Activated CD4-positive, alpha-beta memory T cell treated with anti-CD3 and anti-CD28 coated beads, Interleukin-2, amount 10 ng/mL, durations not matched to agents 7 days and 5 days (primary cell): ENCODE measurements around the gene ZMYND10. TPM values are rescaled to one million over a fixed set of nuclear protein-coding genes. Genes with fewer than 3 reads are reported as not detected.
A peak's percentile ranks its signal among the peaks of the same experiment; 100 is the strongest.

Experiments used
- CTCF ChIA-PET: fragments of 350-600 bp; sonication (Branson Sonifier 250); formaldehyde crosslinking; loops from one replicate; lab custom pipeline; 2021; ENCODE audit warnings: antibody characterized with exemption, inconsistent platforms; lab: Charles Lee
- POLR2A ChIA-PET: fragments of 350-600 bp; sonication (Branson Sonifier 250); formaldehyde crosslinking; loops from one replicate; lab custom pipeline; 2021; ENCODE audit warnings: antibody characterized with exemption; lab: Charles Lee
- DNase-seq: peaks from one replicate; pipeline ENCODE4 v3.0.0-alpha.2; 2020
- H3K27ac Mint-ChIP-seq: one replicate; pipeline ENCODE4 v1.8.0; 2021; ENCODE audit warnings: mild to moderate bottlenecking, mixed read lengths
- H3K27me3 Mint-ChIP-seq: one replicate; pipeline ENCODE4 v1.8.0; 2021; ENCODE audit warnings: mixed read lengths
- H3K36me3 Mint-ChIP-seq: one replicate; pipeline ENCODE4 v1.8.0; 2021; ENCODE audit warnings: low read depth, mixed read lengths
- H3K4me1 Mint-ChIP-seq: one replicate; pipeline ENCODE4 v1.8.0; 2021; ENCODE audit warnings: mixed read lengths
- H3K4me3 Mint-ChIP-seq: one replicate; pipeline ENCODE4 v1.8.0; 2021; ENCODE audit warnings: mild to moderate bottlenecking, mixed read lengths
- H3K9me3 Mint-ChIP-seq: one replicate; pipeline ENCODE4 v1.8.0; 2021; ENCODE audit warnings: mixed read lengths
- total RNA-seq, 2 experiments: library from RNA; stranded (reverse); gene quantifications; one replicate each; pipeline ENCODE4 v1.2.3, GENCODE V29; 2021

ZMYND10 gene
- total RNA-seq, 2 experiments from 2014 or later = 1.7 to 3.2 TPM

GRCh38 chr3:50303013-50303815, 42.3 kb downstream of the ZMYND10 start, which contains the start of gene HYAL1:
Gene HYAL1, minus strand, starts transcription at chr3:50303574. Its CDS starts 618 bp downstream, at chr3:50302956.
- Mint-ChIP-seq H3K36me3 (no peaks in the 10 kb centered on the region), H3K27me3 (no peaks in the 10 kb centered on the region), H3K27ac (no peak within 1 kb of the TSS), H3K9me3 (no peaks in the 10 kb centered on the region), H3K4me3 (no peak within 1 kb of the TSS), H3K4me1 (peaks cover 22% of the 10 kb centered on the region)
- DNase-seq = peak; percentile 16
- POLR2A ChIA-PET = interaction anchor here (0.9 to 6.3 kb wide), 3 partner anchors 11 to 68 kb away, joined by 3 to 150 read pairs (median 4); partner anchors contain the start of genes IFRD2, RASSF1 and ZMYND10
- CTCF ChIA-PET = interaction anchor here (0.8 to 1.6 kb wide), 2 partner anchors 21 to 34 kb away, joined by 3 to 7 read pairs; no protein-coding TSS in a partner anchor

- H3K4me1 Mint-ChIP-seq = peaks cover 31% of the 10 kb centered on the region
- no peak overlapping the region for H3K4me3 Mint-ChIP-seq
- no peaks in the 10 kb centered on the region for H3K27me3 Mint-ChIP-seq
- H3K27ac Mint-ChIP-seq = no peak overlapping the region
- ChIA-PET CTCF (interaction anchor here (0.8 to 1.6 kb wide), 2 partner anchors 22 to 35 kb away, joined by 3 to 7 read pairs; no protein-coding TSS in a partner anchor), POLR2A (interaction anchor here (0.9 to 6.3 kb wide), 3 partner anchors 10 to 67 kb away, joined by 3 to 150 read pairs (median 4); partner anchors contain the start of genes IFRD2, RASSF1 and ZMYND10)
- DNase-seq = no peak
- no peaks in the 10 kb centered on the region for H3K9me3 Mint-ChIP-seq
- H3K36me3 Mint-ChIP-seq = peaks cover 1% of the 10 kb centered on the region
These were observed 43.2 kb downstream of the ZMYND10 start for GRCh38 chr3:50302095-50303012.

- Mint-ChIP-seq H3K9me3 (no peaks in the 10 kb centered on the region), H3K27ac (peak overlapping the region; percentile 100)
These were observed 44.8 kb downstream of the ZMYND10 start for GRCh38 chr3:50300681-50301254.

GRCh38 chr3:50299929-50300680, 45.4 kb downstream of the ZMYND10 start:
- no peak for DNase-seq
- ChIA-PET POLR2A (interaction anchor here (0.8 to 6.3 kb wide), 15 partner anchors 8 to 310 kb away, joined by 3 to 150 read pairs (median 5); partner anchors contain the start of genes CYB561D2, IFRD2, NPRL2 and RASSF1), CTCF (interaction anchor here (0.6 to 4.2 kb wide), 16 partner anchors 11 to 232 kb away, joined by 3 to 82 read pairs (median 6); partner anchors contain the start of genes CYB561D2, HYAL2, LSMEM2 and RASSF1)
- peak overlapping the region; percentile 100 for H3K27ac Mint-ChIP-seq
- peaks cover 10% of the 10 kb centered on the region for H3K36me3 Mint-ChIP-seq
- H3K4me3 Mint-ChIP-seq = peak overlapping the region; percentile 99
- no peaks in the 10 kb centered on the region for H3K27me3 Mint-ChIP-seq
- H3K4me1 Mint-ChIP-seq = peaks cover 41% of the 10 kb centered on the region
- no peaks in the 10 kb centered on the region for H3K9me3 Mint-ChIP-seq

More at GRCh38 chr3:50300681-50301254, 44.8 kb downstream of the ZMYND10 start:
- peak overlapping the region; percentile 99 for H3K4me3 Mint-ChIP-seq
- POLR2A ChIA-PET = interaction anchor here (1.3 to 6.3 kb wide), 5 partner anchors 9 to 40 kb away, joined by 4 to 150 read pairs (median 41); partner anchors contain the start of genes IFRD2, RASSF1, TUSC2 and ZMYND10
- no peak for DNase-seq
- H3K4me1 Mint-ChIP-seq = peaks cover 40% of the 10 kb centered on the region
- CTCF ChIA-PET = interaction anchor here (4.2 kb wide), 1 partner anchor 23 kb away, joined by 82 read pairs; the partner anchor contains the start of gene HYAL2
- peaks cover 10% of the 10 kb centered on the region for H3K36me3 Mint-ChIP-seq
- no peaks in the 10 kb centered on the region for H3K27me3 Mint-ChIP-seq

GRCh38 chr3:50299638-50299928, 45.9 kb downstream of the ZMYND10 start:
- Mint-ChIP-seq H3K36me3 (peaks cover 10% of the 10 kb centered on the region), H3K27me3 (no peaks in the 10 kb centered on the region), H3K9me3 (no peaks in the 10 kb centered on the region), H3K4me1 (peaks cover 38% of the 10 kb centered on the region), H3K27ac (peak overlapping the region; percentile 100), H3K4me3 (peak overlapping the region; percentile 99)
- ChIA-PET CTCF (interaction anchor here (0.6 to 4.2 kb wide), 19 partner anchors 10 to 232 kb away, joined by 3 to 82 read pairs (median 5); partner anchors contain the start of genes CYB561D2, HYAL2, LSMEM2 and RASSF1), POLR2A (interaction anchor here (0.6 to 6.3 kb wide), 18 partner anchors 8 to 311 kb away, joined by 3 to 150 read pairs (median 5); partner anchors contain the start of genes CYB561D2, GNAI2, IFRD2 and NPRL2)
- no peak for DNase-seq

GRCh38 chr3:50298836-50299637, 46.5 kb downstream of the ZMYND10 start, which contains the start of the genes HYAL3 and NAA80:
Gene HYAL3, minus strand, starts transcription at chr3:50299405. Its CDS starts 3,803 bp downstream, at chr3:50295602.
Gene NAA80, minus strand, starts transcription at chr3:50299405. Its CDS starts 1,942 bp downstream, at chr3:50297463.
- peak within 1 kb of the TSS; percentile 99 for H3K4me3 Mint-ChIP-seq

GRCh38 chr3:50297896-50298725, 47.4 kb downstream of the ZMYND10 start:
- H3K27me3 Mint-ChIP-seq = no peaks in the 10 kb centered on the region
- peaks cover 10% of the 10 kb centered on the region for H3K36me3 Mint-ChIP-seq
- H3K9me3 Mint-ChIP-seq = no peaks in the 10 kb centered on the region
- ChIA-PET POLR2A (interaction anchor here (0.9 to 6.3 kb wide), 16 partner anchors 9 to 368 kb away, joined by 3 to 150 read pairs (median 6); partner anchors contain the start of genes CYB561D2, GNAI2, LSMEM2 and MON1A), CTCF (interaction anchor here (1.0 to 4.2 kb wide), 10 partner anchors 9 to 54 kb away, joined by 3 to 82 read pairs (median 8); partner anchors contain the start of genes HYAL2 and RASSF1)
- peak overlapping the region; percentile 99 for H3K4me3 Mint-ChIP-seq
- H3K27ac Mint-ChIP-seq = peak overlapping the region; percentile 100
- no peak for DNase-seq
- H3K4me1 Mint-ChIP-seq = peaks cover 38% of the 10 kb centered on the region

More at GRCh38 chr3:50298836-50299637, 46.5 kb downstream of the ZMYND10 start, which contains the start of the genes HYAL3 and NAA80:
- Mint-ChIP-seq H3K36me3 (peaks cover 10% of the 10 kb centered on the region), H3K27me3 (no peaks in the 10 kb centered on the region), H3K4me1 (peaks cover 36% of the 10 kb centered on the region), H3K9me3 (no peaks in the 10 kb centered on the region), H3K27ac (peak within 1 kb of the TSS; percentile 100)
- CTCF ChIA-PET = interaction anchor here (0.6 to 4.2 kb wide), 20 partner anchors 10 to 233 kb away, joined by 3 to 82 read pairs (median 4); partner anchors contain the start of genes CYB561D2, HYAL2, LSMEM2 and RASSF1
- DNase-seq = peak; percentile 100
- POLR2A ChIA-PET = interaction anchor here (0.6 to 6.3 kb wide), 24 partner anchors 7 to 369 kb away, joined by 3 to 150 read pairs (median 4); partner anchors contain the start of genes CYB561D2, GNAI2, IFRD2 and LSMEM2

- peaks cover 44% of the 10 kb centered on the region for H3K4me1 Mint-ChIP-seq
- POLR2A ChIA-PET = interaction anchor here (1.1 to 6.3 kb wide), 6 partner anchors 20 to 77 kb away, joined by 4 to 150 read pairs (median 31); partner anchors contain the start of genes GNAI2, RASSF1, TUSC2 and ZMYND10
- CTCF ChIA-PET = interaction anchor here (0.7 to 4.2 kb wide), 3 partner anchors 26 to 50 kb away, joined by 3 to 82 read pairs (median 17); partner anchors contain the start of gene HYAL2
- no peak for DNase-seq
- H3K36me3 Mint-ChIP-seq = peaks cover 12% of the 10 kb centered on the region
- H3K27me3 Mint-ChIP-seq = no peaks in the 10 kb centered on the region
- H3K27ac Mint-ChIP-seq = no peak overlapping the region
- peak overlapping the region; percentile 99 for H3K4me3 Mint-ChIP-seq
- H3K9me3 Mint-ChIP-seq = no peaks in the 10 kb centered on the region
These were observed 48.2 kb downstream of the ZMYND10 start for GRCh38 chr3:50297384-50297775.

GRCh38 chr3:50296721-50297383, 48.7 kb downstream of the ZMYND10 start:
- no peak for DNase-seq
- no peaks in the 10 kb centered on the region for H3K9me3 Mint-ChIP-seq
- H3K27me3 Mint-ChIP-seq = no peaks in the 10 kb centered on the region
- peak overlapping the region; percentile 21 for H3K4me3 Mint-ChIP-seq
- POLR2A ChIA-PET = interaction anchor here (3.8 to 6.3 kb wide), 4 partner anchors 21 to 44 kb away, joined by 21 to 150 read pairs (median 77); partner anchors contain the start of genes RASSF1, TUSC2 and ZMYND10
- H3K27ac Mint-ChIP-seq = no peak overlapping the region
- peaks cover 13% of the 10 kb centered on the region for H3K36me3 Mint-ChIP-seq
- peaks cover 46% of the 10 kb centered on the region for H3K4me1 Mint-ChIP-seq
- CTCF ChIA-PET = interaction anchor here (0.7 to 4.2 kb wide), 2 partner anchors 27 to 40 kb away, joined by 3 to 82 read pairs; partner anchors contain the start of gene HYAL2
